SK-N-SH (cell line): ENCODE data around the gene TMEM176B. TPM values are rescaled to one million over a fixed set of nuclear protein-coding genes. Genes with fewer than 3 reads are reported as not detected.

ENCODE experiments used
- CTCF ChIA-PET: fragments of 300-600, 350-600 bp; formaldehyde crosslinking; extraction: SDS; loops from one replicate; lab custom pipeline; 2021; lab: Yijun Ruan, JAX
- POLR2A ChIA-PET: fragments of 350-600 bp; sonication (Branson Sonifier 250); formaldehyde crosslinking; extraction: SDS; loops from one replicate; lab custom pipeline; 2020; ENCODE audit warnings: antibody characterized with exemption, inconsistent platforms; lab: Yijun Ruan, JAX
- DNase-seq: peaks from one replicate; pipeline ENCODE4 v3.0.0; 2012
- H2AFZ ChIP-seq: fragments of 200-600 bp; sonication (generic); 2 replicates; pipeline ENCODE4 v1.8.1; 2016; ENCODE audit warnings: antibody characterized with exemption, mild to moderate bottlenecking, low read depth
- H3F3A ChIP-seq: fragments of 200-600 bp; sonication (generic); replicated peaks from 2 replicates; pipeline ENCODE3; 2016; ENCODE audit warnings: antibody characterized with exemption, mild to moderate bottlenecking; ENCODE audit not compliant: insufficient read depth
- H3K27ac ChIP-seq, 2 experiments: fragments of 200-500 bp in 1 of 2; fragments of 200-600 bp in 1 of 2; sonication (Bioruptor generic) in 1 of 2; sonication (generic), shearing (Covaris generic) in 1 of 2; 2 replicates each; pipeline versions ENCODE4 v1.5.1 to v1.6.1; 2014 to 2016; ENCODE audit warnings: low read depth in 2 of 2, inconsistent platforms in 1 of 2, low read length in 1 of 2, mild to moderate bottlenecking in 1 of 2, mixed read lengths in 1 of 2
- H3K27me3 ChIP-seq: fragments of 200-600 bp; sonication (generic), shearing (Covaris generic); 2 replicates; pipeline ENCODE4 v1.6.1; 2016; ENCODE audit warnings: mixed run types; ENCODE audit not compliant: insufficient read depth
- H3K36me3 ChIP-seq, 2 experiments: fragments of 200-500 bp in 1 of 2; fragments of 200-600 bp in 1 of 2; sonication (Bioruptor generic) in 1 of 2; sonication (generic) in 1 of 2; replicated peaks in 1 of 2; 2 replicates each; pipeline versions ENCODE3 to v1.5.1; 2014 to 2016; ENCODE audit warnings: low read length in 1 of 2, mild to moderate bottlenecking in 1 of 2; ENCODE audit not compliant: insufficient read depth in 2 of 2, control insufficient read depth in 1 of 2
- H3K4me1 ChIP-seq, 2 experiments: fragments of 200-500 bp in 1 of 2; fragments of 200-600 bp in 1 of 2; sonication (Bioruptor generic) in 1 of 2; sonication (generic), shearing (Covaris generic) in 1 of 2; 2 replicates each; pipeline versions ENCODE4 v1.5.1 to v1.6.1; 2014 to 2016; ENCODE audit warnings: low read depth in 1 of 2, low read length in 1 of 2, mixed run types in 1 of 2; ENCODE audit not compliant: insufficient read depth in 2 of 2, control insufficient read depth in 1 of 2
- H3K4me2 ChIP-seq: fragments of 200-600 bp; sonication (generic), shearing (Covaris generic); 2 replicates; pipeline ENCODE4 v1.6.1; 2017; ENCODE audit warnings: mixed run types
- H3K4me3 ChIP-seq, 2 experiments: fragments of 200-500 bp in 1 of 2; fragments of 200-600 bp in 1 of 2; sonication (Bioruptor generic) in 1 of 2; sonication (generic), shearing (Covaris generic) in 1 of 2; 2 replicates each; pipeline versions ENCODE4 v1.5.1 to v1.8.1; 2014 to 2016; ENCODE audit warnings: low read depth in 2 of 2, inconsistent platforms in 1 of 2, low read length in 1 of 2, mild to moderate bottlenecking in 1 of 2, mixed read lengths in 1 of 2, moderate library complexity in 1 of 2
- H3K79me2 ChIP-seq: fragments of 200-600 bp; sonication (generic); 2 replicates; pipeline ENCODE4 v1.8.1; 2017; ENCODE audit warnings: mild to moderate bottlenecking; ENCODE audit not compliant: insufficient read depth
- H3K9ac ChIP-seq: fragments of 200-600 bp; sonication (generic); 2 replicates; pipeline ENCODE4 v1.6.1; 2017; ENCODE audit warnings: mixed run types
- H3K9me2 ChIP-seq: fragments of 200-600 bp; sonication (generic); 2 replicates; pipeline ENCODE4 v1.6.1; 2017; ENCODE audit warnings: mixed run types
- H3K9me3 ChIP-seq: fragments of 200-600 bp; sonication (generic); 2 replicates; pipeline ENCODE4 v1.6.1; 2017; ENCODE audit warnings: mixed run types, mild to moderate bottlenecking, moderate library complexity
- H4K20me1 ChIP-seq: fragments of 200-600 bp; sonication (generic); 2 replicates; pipeline ENCODE4 v1.6.1; 2017; ENCODE audit warnings: mild to moderate bottlenecking, mixed run types; ENCODE audit not compliant: insufficient read depth
- EP300 ChIP-seq, 2 experiments: IDR thresholded peaks; 2 replicates each; pipeline versions ENCODE4 v1.4.0 to v1.6.1; 2012; ENCODE audit warnings: borderline replicate concordance in 1 of 2, low read depth in 1 of 2, low read length in 1 of 2
- FOSL2 ChIP-seq: IDR thresholded peaks from 2 replicates; pipeline ENCODE4 v1.4.0; 2012; ENCODE audit warnings: low read depth, mild to moderate bottlenecking, moderate library complexity, borderline replicate concordance
- FOXM1 ChIP-seq: IDR thresholded peaks from 2 replicates; pipeline ENCODE4 v1.4.0; 2012; ENCODE audit warnings: low read depth, mild to moderate bottlenecking
- MXI1 ChIP-seq: IDR thresholded peaks from 2 replicates; pipeline ENCODE4 v1.6.1; 2012; ENCODE audit warnings: mild to moderate bottlenecking, low read depth, low read length, improper control_type of control experiment
- NFIC ChIP-seq: IDR thresholded peaks from 2 replicates; pipeline ENCODE4 v1.4.0; 2012; ENCODE audit warnings: borderline replicate concordance
- NRF1 ChIP-seq: IDR thresholded peaks from 2 replicates; pipeline ENCODE4 v1.6.1; 2012; ENCODE audit warnings: low read depth, mild to moderate bottlenecking, low read length
- RAD21 ChIP-seq: IDR thresholded peaks from 2 replicates; pipeline ENCODE4 v1.6.1; 2012; ENCODE audit warnings: mild to moderate bottlenecking, low read length
- RCOR1 ChIP-seq: fragments of 150-350 bp; IDR thresholded peaks from 2 replicates; pipeline ENCODE4 v1.6.1; 2017; ENCODE audit warnings: antibody characterized with exemption, low read length
- RFX5 ChIP-seq: IDR thresholded peaks from 2 replicates; pipeline ENCODE4 v1.6.1; 2012; ENCODE audit warnings: mild to moderate bottlenecking, improper control_type of control experiment, low read length
- RXRA ChIP-seq: IDR thresholded peaks from 2 replicates; pipeline ENCODE4 v1.4.0; 2012; ENCODE audit warnings: low read depth, mild to moderate bottlenecking, borderline replicate concordance
- SMC3 ChIP-seq: IDR thresholded peaks from 2 replicates; pipeline ENCODE4 v1.6.1; 2012; ENCODE audit warnings: low read depth, low read length, improper control_type of control experiment
- YY1 ChIP-seq: IDR thresholded peaks from 2 replicates; pipeline ENCODE4 v1.4.0; 2012; ENCODE audit warnings: low read depth, mild to moderate bottlenecking
- WGBS: methylation state at CpG from one replicate; pipeline ENCODE4 v1.1.6; 2017; ENCODE audit warnings: low lambda C conversion rate; 5-methylcytosine and 5-hydroxymethylcytosine counted together
- polyA plus RNA-seq, 3 experiments: library from polyadenylated mRNA; depleted of rRNA; stranded (reverse); fragments of >200 nt; gene quantifications; 2 replicates each; pipeline ENCODE4 v1.2.3, GENCODE V29; 2012
- TF ChIP-seq, protein P1 (sequence below): IDR thresholded peaks from 2 replicates; pipeline ENCODE4 v1.4.0; 2012; ENCODE audit warnings: low read depth

TMEM176B gene
- polyA plus RNA-seq, 1 of the 3 experiments (the other 2 are of a cell fraction): not detected

DNA sequence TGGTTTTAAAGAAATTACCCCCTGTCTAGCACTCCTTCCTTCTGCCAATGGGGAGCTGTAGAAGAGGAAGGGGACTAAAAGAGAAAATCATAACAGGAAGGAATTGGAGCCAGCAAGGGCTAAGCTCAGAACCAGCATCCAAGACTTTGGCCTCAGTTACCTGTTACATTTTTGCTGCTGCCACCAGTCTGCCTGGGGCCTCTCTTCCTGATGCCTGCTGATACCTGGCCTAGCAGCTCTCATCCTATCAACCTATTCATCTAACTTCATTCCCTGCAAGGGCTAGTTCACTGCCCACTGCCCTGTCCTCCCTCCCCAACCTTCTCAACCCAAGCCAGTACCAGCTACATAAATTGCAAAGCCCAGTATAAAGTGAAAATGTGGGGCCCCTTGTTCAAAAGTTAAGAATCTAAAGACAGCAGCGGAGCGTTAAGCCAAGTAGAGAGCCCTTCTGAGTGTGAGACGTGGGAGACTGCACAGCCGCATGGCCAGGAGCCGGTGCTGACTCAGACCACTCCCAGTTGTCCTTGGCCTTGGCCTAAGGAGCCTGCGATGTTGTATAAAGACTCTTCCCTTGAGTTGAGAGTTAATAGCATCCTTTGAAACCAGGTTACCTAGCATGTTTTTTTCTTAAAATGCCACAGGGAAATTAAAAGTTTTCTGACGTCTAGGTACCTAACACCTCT is 38.9 kb upstream of the TMEM176B start:
- DNase-seq: no peak
- H3K9me2 ChIP-seq: no peaks in the 10 kb centered on the region

DNA sequence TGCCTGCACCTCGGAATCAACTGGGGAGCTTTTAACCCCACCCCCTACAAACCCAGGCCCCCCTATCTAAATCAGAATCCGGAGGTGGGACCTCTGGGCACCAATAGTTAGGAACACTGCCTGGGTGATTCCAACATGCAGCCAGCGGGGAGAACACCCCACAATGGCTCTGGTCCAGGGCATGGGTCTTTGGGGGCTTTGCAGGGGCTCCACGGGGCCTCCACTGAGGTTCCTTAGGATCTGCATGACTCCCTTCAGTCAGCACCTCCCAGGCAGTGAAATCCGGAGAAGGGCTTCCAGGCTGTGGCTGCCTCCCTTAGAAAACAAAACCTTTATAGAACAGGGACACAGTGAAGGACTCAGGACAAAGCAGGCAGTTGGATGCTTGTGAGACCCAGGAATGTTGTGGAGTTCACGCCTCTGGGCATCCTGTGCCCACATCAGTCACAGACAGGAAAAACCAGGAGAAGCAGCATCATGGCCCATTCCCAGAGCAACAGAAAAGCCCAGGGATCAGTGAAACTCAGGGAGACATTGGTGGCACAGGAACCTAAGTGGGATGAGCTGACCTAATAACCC is 35.6 kb upstream of the TMEM176B start:
- no peaks in the 10 kb centered on the region for H3K9me3 ChIP-seq

More for the DNA sequence above, 38.9 kb upstream of the TMEM176B start:
- TF ChIP-seq YY1 (no peak), FOXM1 (no peak), NFIC (no peak), RAD21 (no peak), SMC3 (no peak), RXRA (no peak), FOSL2 (no peak), MXI1 (no peak), NRF1 (no peak), RFX5 (no peak)
- TF ChIP-seq, protein P1, sequence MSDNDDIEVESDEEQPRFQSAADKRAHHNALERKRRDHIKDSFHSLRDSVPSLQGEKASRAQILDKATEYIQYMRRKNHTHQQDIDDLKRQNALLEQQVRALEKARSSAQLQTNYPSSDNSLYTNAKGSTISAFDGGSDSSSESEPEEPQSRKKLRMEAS: no peak
- Histone ChIP-seq H3K4me3 (no peak overlapping the region), H3F3A (no peaks in the 10 kb centered on the region), H3K27ac (no peak overlapping the region), H4K20me1 (no peaks in the 10 kb centered on the region), H3K27me3 (peaks cover 12% of the 10 kb centered on the region; the same call in 1 of the 2 replicates), H3K36me3 (no peaks in the 10 kb centered on the region), H2AFZ (no peak overlapping the region), H3K9me3 (no peaks in the 10 kb centered on the region), H3K9ac (no peak overlapping the region), H3K4me2 (no peak overlapping the region), H3K79me2 (no peaks in the 10 kb centered on the region), H3K4me1 (peaks cover 0 to 4% of the 10 kb centered on the region in 2 experiments; a peak in 1 of 4 replicates)
- ChIA-PET CTCF (interaction anchor here (0.7 to 1.3 kb wide), 6 partner anchors 8 to 150 kb away, joined by 3 to 5 read pairs (median 4); no protein-coding TSS in a partner anchor), POLR2A (no interaction called here)
- 62% methylated on average over 7 of the region's 7 CpGs for WGBS

More for the DNA sequence above, 35.6 kb upstream of the TMEM176B start:
- Histone ChIP-seq H4K20me1 (no peaks in the 10 kb centered on the region), H3K4me1 (peaks cover 0 to 4% of the 10 kb centered on the region in 2 experiments; a peak in 1 of 4 replicates), H3K9me2 (no peaks in the 10 kb centered on the region), H3K36me3 (no peaks in the 10 kb centered on the region), H2AFZ (no peak overlapping the region), H3F3A (no peaks in the 10 kb centered on the region), H3K9ac (no peak overlapping the region), H3K27ac (no peak overlapping the region), H3K27me3 (peaks cover 12% of the 10 kb centered on the region; the same call in 1 of the 2 replicates), H3K4me2 (no peak overlapping the region), H3K79me2 (no peaks in the 10 kb centered on the region), H3K4me3 (no peak overlapping the region)
- ChIA-PET POLR2A (no interaction called here), CTCF (interaction anchor here (0.8 to 1.1 kb wide), 5 partner anchors 9 to 73 kb away, joined by 3 to 4 read pairs (median 3); no protein-coding TSS in a partner anchor)
- 28% methylated on average over 6 of the region's 6 CpGs for WGBS
- no peak for DNase-seq
- TF ChIP-seq RXRA (no peak), RCOR1 (no peak), NFIC (no peak), EP300 (IDR thresholded peaks at IDR 0.05; ENCODE audit: borderline replicate concordance in 1 of 2, low read depth in 1 of 2, low read length in 1 of 2) (no peak), NRF1 (no peak), RAD21 (no peak), SMC3 (no peak)
